Measurements from ENCODE around the gene SLC7A6. TPM values are rescaled to one million over a fixed set of nuclear protein-coding genes. Genes with fewer than 3 reads are reported as not detected.

Gene SLC7A6
- total and polyA plus RNA-seq, 2 of the 13 experiments (the other 11 are each of a cell fraction or from before 2014, with no cell fraction given): 35.8 to 70.8 TPM

DNA sequence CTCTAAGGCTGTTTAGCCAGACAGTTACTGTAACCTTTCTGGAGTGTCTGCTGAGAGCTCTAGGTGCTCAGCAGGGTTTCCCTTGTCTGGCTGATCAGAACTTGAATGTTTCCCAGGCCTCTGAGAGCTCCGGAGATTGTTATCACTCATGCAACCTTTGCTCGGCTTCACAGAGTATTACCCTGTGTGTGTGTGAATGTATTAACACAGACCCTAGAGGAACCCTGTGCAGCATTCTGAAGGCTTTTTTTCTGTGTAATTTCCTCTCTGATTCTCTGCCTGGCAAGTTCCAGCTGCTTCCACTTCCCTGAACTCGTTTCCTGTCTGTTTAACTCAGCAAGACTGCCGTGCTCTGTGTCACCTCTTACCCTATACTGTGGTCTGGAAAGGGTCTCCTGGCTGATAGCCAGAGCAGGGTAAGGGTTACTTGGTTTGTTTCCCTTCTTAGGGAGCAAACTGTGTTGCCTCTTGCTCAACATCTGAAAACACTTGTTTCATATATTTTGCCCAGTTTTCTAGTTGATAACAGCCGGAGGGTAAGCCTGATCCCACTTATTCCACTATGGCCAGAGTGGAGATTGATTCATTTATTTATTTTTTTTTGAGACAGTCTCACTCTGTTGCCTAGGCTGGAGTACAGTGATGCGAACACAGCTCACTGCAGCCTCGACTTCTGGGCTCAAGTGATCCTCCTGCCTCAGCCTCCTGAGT, 68.2 kb downstream of the SLC7A6 start (continued):
- TF ChIP-seq, protein P1, sequence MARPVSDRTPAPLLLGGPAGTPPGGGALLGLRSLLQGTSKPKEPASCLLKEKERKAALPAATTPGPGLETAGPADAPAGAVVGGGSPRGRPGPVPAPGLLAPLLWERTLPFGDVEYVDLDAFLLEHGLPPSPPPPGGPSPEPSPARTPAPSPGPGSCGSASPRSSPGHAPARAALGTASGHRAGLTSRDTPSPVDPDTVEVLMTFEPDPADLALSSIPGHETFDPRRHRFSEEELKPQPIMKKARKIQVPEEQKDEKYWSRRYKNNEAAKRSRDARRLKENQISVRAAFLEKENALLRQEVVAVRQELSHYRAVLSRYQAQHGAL (CRISPR knock-in tag; IDR thresholded peaks at IDR 0.05; ENCODE audit: not compliant biosample characterization): peak; percentile 67
- TF ChIP-seq TEAD2 (CRISPR knock-in tag; IDR thresholded peaks at IDR 0.05): no peak
- TF ChIP-seq HMGA1 (CRISPR knock-in tag; conservative IDR thresholded peaks at IDR 0.05): no peak
- no peak for TF ChIP-seq ZNF577 (CRISPR knock-in tag; IDR thresholded peaks at IDR 0.05; ENCODE audit: borderline replicate concordance, low read depth)
- TF ChIP-seq, protein P2, sequence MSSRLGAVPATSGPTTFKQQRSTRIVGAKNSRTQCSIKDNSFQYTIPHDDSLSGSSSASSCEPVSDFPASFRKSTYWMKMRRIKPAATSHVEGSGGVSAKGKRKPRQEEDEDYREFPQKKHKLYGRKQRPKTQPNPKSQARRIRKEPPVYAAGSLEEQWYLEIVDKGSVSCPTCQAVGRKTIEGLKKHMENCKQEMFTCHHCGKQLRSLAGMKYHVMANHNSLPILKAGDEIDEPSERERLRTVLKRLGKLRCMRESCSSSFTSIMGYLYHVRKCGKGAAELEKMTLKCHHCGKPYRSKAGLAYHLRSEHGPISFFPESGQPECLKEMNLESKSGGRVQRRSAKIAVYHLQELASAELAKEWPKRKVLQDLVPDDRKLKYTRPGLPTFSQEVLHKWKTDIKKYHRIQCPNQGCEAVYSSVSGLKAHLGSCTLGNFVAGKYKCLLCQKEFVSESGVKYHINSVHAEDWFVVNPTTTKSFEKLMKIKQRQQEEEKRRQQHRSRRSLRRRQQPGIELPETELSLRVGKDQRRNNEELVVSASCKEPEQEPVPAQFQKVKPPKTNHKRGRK (CRISPR knock-in tag; IDR thresholded peaks at IDR 0.05): no peak
- 0 out of 2 replicates have a peak, but pooled peaks have one; percentile 4 for TF ChIP-seq ZNF556 (CRISPR knock-in tag; IDR thresholded peaks at IDR 0.05; ENCODE audit: borderline replicate concordance)
- peak; percentile 81 for TF ChIP-seq ZNF224 (CRISPR knock-in tag; IDR thresholded peaks at IDR 0.05)
- TF ChIP-seq FOSL2 (CRISPR knock-in tag; IDR thresholded peaks at IDR 0.05): no peak
- no peak for TF ChIP-seq KMT2B (CRISPR knock-in tag; IDR thresholded peaks at IDR 0.05)
- no peak for TF ChIP-seq ZBTB8A (CRISPR knock-in tag; IDR thresholded peaks at IDR 0.05; ENCODE audit: borderline replicate concordance, low read depth)
- peak; percentile 92 for TF ChIP-seq ZNF652 (CRISPR knock-in tag; IDR thresholded peaks at IDR 0.05; ENCODE audit: borderline replicate concordance, low read depth)
- TF ChIP-seq KLF11 (CRISPR knock-in tag; IDR thresholded peaks at IDR 0.05): 0 out of 2 replicates have a peak, but pooled peaks have one; percentile 27
- no peak for TF ChIP-seq SATB2 (CRISPR knock-in tag; IDR thresholded peaks at IDR 0.05)
- no peak for TF ChIP-seq SMARCC2 (IDR thresholded peaks at IDR 0.05)
- no peak for TF ChIP-seq GRHL1 (CRISPR knock-in tag; conservative IDR thresholded peaks at IDR 0.05)
- no peak for TF ChIP-seq GZF1 (CRISPR knock-in tag; IDR thresholded peaks at IDR 0.05)
- TF ChIP-seq, protein P3, sequence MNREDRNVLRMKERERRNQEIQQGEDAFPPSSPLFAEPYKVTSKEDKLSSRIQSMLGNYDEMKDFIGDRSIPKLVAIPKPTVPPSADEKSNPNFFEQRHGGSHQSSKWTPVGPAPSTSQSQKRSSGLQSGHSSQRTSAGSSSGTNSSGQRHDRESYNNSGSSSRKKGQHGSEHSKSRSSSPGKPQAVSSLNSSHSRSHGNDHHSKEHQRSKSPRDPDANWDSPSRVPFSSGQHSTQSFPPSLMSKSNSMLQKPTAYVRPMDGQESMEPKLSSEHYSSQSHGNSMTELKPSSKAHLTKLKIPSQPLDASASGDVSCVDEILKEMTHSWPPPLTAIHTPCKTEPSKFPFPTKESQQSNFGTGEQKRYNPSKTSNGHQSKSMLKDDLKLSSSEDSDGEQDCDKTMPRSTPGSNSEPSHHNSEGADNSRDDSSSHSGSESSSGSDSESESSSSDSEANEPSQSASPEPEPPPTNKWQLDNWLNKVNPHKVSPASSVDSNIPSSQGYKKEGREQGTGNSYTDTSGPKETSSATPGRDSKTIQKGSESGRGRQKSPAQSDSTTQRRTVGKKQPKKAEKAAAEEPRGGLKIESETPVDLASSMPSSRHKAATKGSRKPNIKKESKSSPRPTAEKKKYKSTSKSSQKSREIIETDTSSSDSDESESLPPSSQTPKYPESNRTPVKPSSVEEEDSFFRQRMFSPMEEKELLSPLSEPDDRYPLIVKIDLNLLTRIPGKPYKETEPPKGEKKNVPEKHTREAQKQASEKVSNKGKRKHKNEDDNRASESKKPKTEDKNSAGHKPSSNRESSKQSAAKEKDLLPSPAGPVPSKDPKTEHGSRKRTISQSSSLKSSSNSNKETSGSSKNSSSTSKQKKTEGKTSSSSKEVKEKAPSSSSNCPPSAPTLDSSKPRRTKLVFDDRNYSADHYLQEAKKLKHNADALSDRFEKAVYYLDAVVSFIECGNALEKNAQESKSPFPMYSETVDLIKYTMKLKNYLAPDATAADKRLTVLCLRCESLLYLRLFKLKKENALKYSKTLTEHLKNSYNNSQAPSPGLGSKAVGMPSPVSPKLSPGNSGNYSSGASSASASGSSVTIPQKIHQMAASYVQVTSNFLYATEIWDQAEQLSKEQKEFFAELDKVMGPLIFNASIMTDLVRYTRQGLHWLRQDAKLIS (CRISPR knock-in tag; IDR thresholded peaks at IDR 0.05): no peak
- TF ChIP-seq ZNF747 (CRISPR knock-in tag; IDR thresholded peaks at IDR 0.05; ENCODE audit: borderline replicate concordance): no peak
- TF ChIP-seq, protein P4, sequence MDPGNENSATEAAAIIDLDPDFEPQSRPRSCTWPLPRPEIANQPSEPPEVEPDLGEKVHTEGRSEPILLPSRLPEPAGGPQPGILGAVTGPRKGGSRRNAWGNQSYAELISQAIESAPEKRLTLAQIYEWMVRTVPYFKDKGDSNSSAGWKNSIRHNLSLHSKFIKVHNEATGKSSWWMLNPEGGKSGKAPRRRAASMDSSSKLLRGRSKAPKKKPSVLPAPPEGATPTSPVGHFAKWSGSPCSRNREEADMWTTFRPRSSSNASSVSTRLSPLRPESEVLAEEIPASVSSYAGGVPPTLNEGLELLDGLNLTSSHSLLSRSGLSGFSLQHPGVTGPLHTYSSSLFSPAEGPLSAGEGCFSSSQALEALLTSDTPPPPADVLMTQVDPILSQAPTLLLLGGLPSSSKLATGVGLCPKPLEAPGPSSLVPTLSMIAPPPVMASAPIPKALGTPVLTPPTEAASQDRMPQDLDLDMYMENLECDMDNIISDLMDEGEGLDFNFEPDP (CRISPR knock-in tag; conservative IDR thresholded peaks at IDR 0.05): no peak
- TF ChIP-seq KLF16 (CRISPR knock-in tag; IDR thresholded peaks at IDR 0.05): peak in 1 of 2 experiments; percentile 48; a peak in 1 of 4 replicates
- peak; percentile 69 for TF ChIP-seq ZNF205 (CRISPR knock-in tag; IDR thresholded peaks at IDR 0.05)
